K562 (cell line): ENCODE results near the gene TFAP2E. TPM values are rescaled to one million over a fixed set of nuclear protein-coding genes. Genes with fewer than 3 reads are reported as not detected.

Source experiments
- ATAC-seq: fragments of 200-7000 bp; cut with Tn5 transposase; 3 replicates; pipeline ENCODE4 v1.9.1; 2020; ENCODE audit warnings: moderate library complexity
- BruUV-seq: library from RNA; stranded (reverse); fragments of 400-500 nt; replicated peaks from 2 replicates; lab custom pipeline; 2021; lab: Mats Ljungman, UMichigan
- CTCF ChIA-PET: fragments of 300-600 bp; formaldehyde crosslinking; extraction: SDS; loops from one replicate; lab custom pipeline; 2021; ENCODE audit warnings: low intra/inter-chr PET ratio; lab: Yijun Ruan, JAX
- POLR2A ChIA-PET: fragments of 300-600, 350-650 bp; sonication (Branson Sonifier 250); formaldehyde crosslinking; extraction: SDS; loops from one replicate; lab custom pipeline; 2021; ENCODE audit warnings: antibody characterized with exemption, inconsistent platforms; lab: Yijun Ruan, JAX
- DNase-seq, 4 experiments: peaks; one replicate each; pipeline versions ENCODE4 v3.0.0 to v3.0.0-alpha.2; 2011 to 2018; ENCODE audit warnings: low spot score in 3 of 4, mixed read lengths in 3 of 4; ENCODE audit errors: extremely low read depth in 1 of 4
- FAIRE-seq: peaks from 2 replicates; lab custom pipeline; 2011; peaks lifted over from hg19 to GRCh38; lab: Jason Lieb, UNC
- H2AFZ ChIP-seq: 2 replicates; pipeline ENCODE4 v1.6.0; 2011; ENCODE audit warnings: low read depth, low read length, control low read depth, inconsistent platforms
- H3K27ac ChIP-seq: fragments of 200-600 bp; 3 replicates; pipeline ENCODE4 v1.8.0; 2011; ENCODE audit warnings: low read depth, mild to moderate bottlenecking, control low read depth, inconsistent platforms, low read length, moderate library complexity, mixed read lengths; ENCODE audit errors: extremely low read depth
- H3K27me3 ChIP-seq, 2 experiments: fragments of 300-600 bp in 1 of 2; 2 replicates in 1 of 2; 3 replicates in 1 of 2; pipeline versions ENCODE4 v1.6.0 to v1.8.0; 2011; ENCODE audit warnings: inconsistent platforms in 2 of 2, low read length in 2 of 2, mild to moderate bottlenecking in 1 of 2, mixed read lengths in 1 of 2, moderate library complexity in 1 of 2; ENCODE audit not compliant: control insufficient read depth in 2 of 2, insufficient read depth in 2 of 2
- H3K36me3 ChIP-seq: fragments of 300-600 bp; 3 replicates; pipeline ENCODE4 v1.8.0; 2011; ENCODE audit warnings: mild to moderate bottlenecking, low read length, inconsistent platforms; ENCODE audit not compliant: control insufficient read depth, insufficient read depth
- H3K4me1 ChIP-seq, 2 experiments: fragments of 200-600 bp in 1 of 2; replicated peaks in 1 of 2; 2 replicates in 1 of 2; 3 replicates in 1 of 2; pipeline versions ENCODE4 v1.5.1 to v1.8.0; 2011; ENCODE audit warnings: inconsistent platforms in 2 of 2, low read length in 2 of 2, mild to moderate bottlenecking in 1 of 2, mixed read lengths in 1 of 2, moderate library complexity in 1 of 2; ENCODE audit not compliant: control insufficient read depth in 2 of 2, insufficient read depth in 2 of 2
- H3K4me2 ChIP-seq: 2 replicates; pipeline ENCODE4 v1.6.1; 2011; ENCODE audit warnings: low read length, control low read depth, inconsistent platforms, mixed read lengths; ENCODE audit not compliant: insufficient read depth
- H3K4me3 ChIP-seq: fragments of 200-600 bp; sonication (generic), shearing (Covaris generic); 2 replicates; pipeline ENCODE4 v1.5.1; 2016; ENCODE audit warnings: control low read depth, inconsistent platforms
- H3K79me2 ChIP-seq: fragments of 200-600 bp; 3 replicates; pipeline ENCODE4 v1.8.0; 2011; ENCODE audit warnings: low read length, inconsistent platforms; ENCODE audit not compliant: control insufficient read depth, insufficient read depth
- H3K9ac ChIP-seq, 2 experiments: 2 replicates each; pipeline versions ENCODE4 v1.6.0 to v1.6.1; 2011; ENCODE audit warnings: low read depth in 2 of 2, low read length in 2 of 2, control low read depth in 1 of 2, inconsistent platforms in 1 of 2, mild to moderate bottlenecking in 1 of 2, mixed read lengths in 1 of 2; ENCODE audit not compliant: insufficient read depth in 1 of 2
- H3K9me1 ChIP-seq: one replicate; pipeline ENCODE4 v1.6.0; 2011; ENCODE audit warnings: inconsistent platforms, mild to moderate bottlenecking, low read length, moderate library complexity; ENCODE audit not compliant: control insufficient read depth, insufficient read depth
- H3K9me3 ChIP-seq: replicated peaks from 2 replicates; pipeline ENCODE4 v1.5.1; 2011; ENCODE audit warnings: low read depth, low read length, inconsistent platforms; ENCODE audit not compliant: control insufficient read depth, insufficient read depth
- H4K20me1 ChIP-seq: replicated peaks from 2 replicates; pipeline ENCODE4 v1.6.1; 2011; ENCODE audit warnings: low read length, inconsistent platforms, mixed read lengths; ENCODE audit not compliant: control insufficient read depth, insufficient read depth
- ADNP ChIP-seq: fragments of 200-800 bp; sonication (Bioruptor generic); IDR thresholded peaks from 2 replicates; pipeline ENCODE4 v1.6.1; 2016; ENCODE audit warnings: missing genetic modification characterization, missing compliant biosample characterization
- ATF7 ChIP-seq: fragments of 450-650 bp; IDR thresholded peaks from 2 replicates; pipeline ENCODE4 v1.7.1; 2014; ENCODE audit warnings: mild to moderate bottlenecking, moderate library complexity
- BRD4 ChIP-seq: fragments of 200-600 bp; sonication (generic); IDR thresholded peaks from 2 replicates; pipeline ENCODE4 v1.6.1; 2017; ENCODE audit warnings: inconsistent platforms
- CTBP1 ChIP-seq: fragments of 450-650 bp; IDR thresholded peaks from 2 replicates; pipeline ENCODE4 v1.6.1; 2016; ENCODE audit warnings: borderline replicate concordance
- FOXK2 ChIP-seq, 2 experiments: fragments of 450-650 bp; IDR thresholded peaks in 1 of 2; conservative IDR thresholded peaks in 1 of 2; 2 replicates each; pipeline ENCODE4 v1.6.1; 2016; ENCODE audit warnings: low read depth in 2 of 2, mild to moderate bottlenecking in 1 of 2
- GTF2F1 ChIP-seq: IDR thresholded peaks from 2 replicates; pipeline ENCODE4 v1.6.1; 2011; ENCODE audit warnings: low read depth, low read length, improper control_type of control experiment
- JUN ChIP-seq, 2 experiments: sonication (generic) in 1 of 2; formaldehyde crosslinking in 1 of 2; IDR thresholded peaks; 2 replicates each; pipeline versions ENCODE4 v1.6.1 to v1.8.0; 2012 to 2022; ENCODE audit warnings: borderline replicate concordance in 2 of 2, mild to moderate bottlenecking in 2 of 2, improper control_type of control experiment in 1 of 2, low read depth in 1 of 2, low read length in 1 of 2, missing genetic modification reagents in 1 of 2
- JUND ChIP-seq, 2 experiments: IDR thresholded peaks; 2 replicates in 1 of 2; 3 replicates in 1 of 2; pipeline ENCODE4 v1.6.1; 2011; ENCODE audit warnings: borderline replicate concordance in 2 of 2, low read depth in 2 of 2, low read length in 2 of 2, improper control_type of control experiment in 1 of 2, missing biosample characterization in 1 of 2, missing genetic modification characterization in 1 of 2, missing genetic modification reagents in 1 of 2
- LCOR ChIP-seq: sonication (generic); formaldehyde crosslinking; IDR thresholded peaks from 2 replicates; pipeline ENCODE4 v1.8.0; 2022; ENCODE audit warnings: mild to moderate bottlenecking, missing genetic modification reagents
- MAFG ChIP-seq: fragments of 450-650 bp; conservative IDR thresholded peaks from 2 replicates; pipeline ENCODE4 v1.6.1; 2016; ENCODE audit warnings: missing genetic modification characterization, missing compliant biosample characterization
- RBM39 ChIP-seq: fragments of 200-400 bp; formaldehyde crosslinking; optimal IDR thresholded peaks from 2 replicates; pipeline ENCODE3; 2018; ENCODE audit warnings: low read depth, low read length
- RUNX1 ChIP-seq: sonication (generic); IDR thresholded peaks from 2 replicates; pipeline ENCODE4 v1.6.1; 2016; ENCODE audit warnings: antibody characterized with exemption, low read depth
- SETDB1 ChIP-seq: IDR thresholded peaks from one replicate; pipeline ENCODE4 v1.6.1; 2012; ENCODE audit warnings: low read length, control low read depth, inconsistent platforms
- SMAD2 ChIP-seq: fragments of 150-350 bp; IDR thresholded peaks from 2 replicates; pipeline ENCODE4 v1.6.1; 2014; ENCODE audit warnings: low read depth, mild to moderate bottlenecking, low read length
- SMARCA4 ChIP-seq: fragments of 450-650 bp; IDR thresholded peaks from 2 replicates; pipeline ENCODE4 v1.6.1; 2016
- SMARCC2 ChIP-seq: fragments of 450-650 bp; IDR thresholded peaks from 2 replicates; pipeline ENCODE4 v1.6.1; 2017; ENCODE audit warnings: antibody characterized with exemption, moderate library complexity, mild to moderate bottlenecking, low read depth
- TRIM24 ChIP-seq, 2 experiments: fragments of 450-650 bp; IDR thresholded peaks; 2 replicates each; pipeline ENCODE4 v1.6.1; 2016
- ZEB2 ChIP-seq: fragments of 450-650 bp; IDR thresholded peaks from 2 replicates; pipeline ENCODE4 v1.6.1; 2016
- ZNF282 ChIP-seq: sonication (generic); formaldehyde crosslinking; IDR thresholded peaks from 2 replicates; pipeline ENCODE4 v1.8.1; 2023; ENCODE audit warnings: missing genetic modification reagents
- ZNF354B ChIP-seq: fragments of 250-450 bp; sonication (Bioruptor Pico); IDR thresholded peaks from 2 replicates; pipeline ENCODE4 v1.4.0; 2020
- ZNF766 ChIP-seq: fragments of 200-800 bp; sonication (Bioruptor generic); conservative IDR thresholded peaks from 2 replicates; pipeline ENCODE4 v1.6.1; 2016; ENCODE audit warnings: missing genetic modification characterization, missing compliant biosample characterization
- WGBS: fragments of 100-300 bp; shearing (Covaris generic); methylation state at CpG from one replicate; pipeline ENCODE4 v1.1.6; 2016; ENCODE audit warnings: low coverage, mixed read lengths; ENCODE audit not compliant: insufficient coverage; ENCODE audit errors: missing lambda C conversion rate; 5-methylcytosine and 5-hydroxymethylcytosine counted together
- in situ Hi-C: fragments of 300-500 bp; cut with MboI; formaldehyde crosslinking; loops from 4 replicates; pipeline ENCODE4 v1.15.0; 2018; ENCODE audit warnings: inconsistent platforms, mixed read lengths
- intact Hi-C: fragments of 100-400 bp; cut with micrococcal nuclease; formaldehyde crosslinking; loops from 2 replicates; pipeline ENCODE4 v1.14.2; 2022
- polyA plus RNA-seq, 8 experiments: library from polyadenylated mRNA; depleted of rRNA in 4 of 8; stranded (reverse) in 5 of 8; unstranded in 3 of 8; fragments of >200 nt; fragmentation: Nextera tagmentation in 2 of 8; fragmentation: Illumina TruSeq in 1 of 8; extraction: Ambion mirVana in 2 of 8; extraction: Trizol in 1 of 8; gene quantifications; 2 replicates each; pipeline versions ENCODE4 v1.2.1 to v1.2.3, GENCODE V29; 2011 to 2014; ENCODE audit warnings: inconsistent platforms in 1 of 8, missing spikeins in 1 of 8
- total RNA-seq, 7 experiments: library from RNA; depleted of rRNA in 6 of 7; stranded (reverse); fragments of >200 nt in 6 of 7; fragmentation: Illumina TruSeq in 2 of 7; extraction: Trizol in 2 of 7; gene quantifications; 2 replicates each; pipeline versions ENCODE4 v1.2.1 to v1.2.3, GENCODE V29; 2011 to 2021; ENCODE audit warnings: low replicate concordance in 1 of 7

The TFAP2E gene
- total and polyA plus RNA-seq, 9 of the 15 experiments (the other 6 are each of a cell fraction or from before 2014, with no cell fraction given): 0.03 to 0.11 (median 0.07) TPM; not detected in 4

DNA sequence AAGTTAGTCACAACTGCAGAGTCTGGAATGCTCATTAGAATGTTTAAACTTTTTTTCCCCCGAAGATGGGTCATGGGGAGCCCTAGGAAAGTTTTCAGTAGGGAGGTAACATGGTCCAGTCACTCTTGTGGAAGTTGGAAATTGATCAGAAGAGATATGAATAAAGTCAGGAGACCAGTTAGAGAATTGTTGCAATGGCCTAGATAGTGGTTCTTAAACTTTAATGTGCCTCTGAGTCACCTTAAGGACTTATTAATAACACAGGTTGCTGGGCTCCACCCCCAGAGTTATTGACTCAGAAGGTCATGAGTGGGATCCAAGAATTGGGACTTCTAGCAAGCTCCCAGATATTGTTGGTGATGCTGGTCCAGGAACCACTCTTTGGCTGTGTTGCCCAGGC, 3.2 kb upstream of the TFAP2E start (continued):
- no peak for TF ChIP-seq GTF2F1
- no peak for TF ChIP-seq FOXK2 (conservative IDR thresholded peaks at IDR 0.05 in 1 of 2, IDR thresholded peaks at IDR 0.05 in 1 of 2; ENCODE audit: low read depth in 2 of 2)
- TF ChIP-seq, all 486 proteins: peak for 0

DNA sequence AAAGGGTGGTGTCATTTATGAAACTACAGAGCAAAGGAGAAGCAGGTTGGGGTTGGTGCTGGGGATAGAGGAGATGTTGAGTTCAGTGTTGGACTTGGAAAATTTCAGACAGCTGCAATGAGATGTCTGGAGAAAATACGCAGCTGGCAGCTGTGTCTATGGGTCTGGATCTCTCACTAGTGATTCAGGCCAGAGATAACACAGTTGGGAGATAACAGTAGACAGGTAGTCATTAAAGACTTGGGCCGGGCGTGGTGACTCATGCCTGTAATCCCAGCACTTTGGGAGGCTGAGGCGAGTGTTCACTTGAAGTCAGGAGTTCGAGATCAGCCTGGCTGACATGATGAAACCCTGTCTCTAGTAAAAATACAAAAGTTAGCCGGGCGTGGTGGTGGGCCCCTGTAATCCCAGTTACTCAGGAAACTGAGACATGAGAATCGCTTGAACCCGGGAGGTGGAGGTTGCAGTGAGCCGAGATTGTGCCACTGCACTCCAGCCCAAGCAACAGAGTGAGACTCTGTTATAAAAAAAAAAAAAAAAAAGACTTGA, 2.5 kb upstream of the TFAP2E start:
- no TSS peak for BruUV-seq
- FAIRE-seq: peak; percentile 32
- in situ Hi-C loops: no loop called here
- TF ChIP-seq SMARCC2 (peak; percentile 57; the same call in 1 of the 2 replicates), ZEB2 (peak; percentile 86; the same call in 1 of the 2 replicates), SMAD2 (no peak), RBM39 (no peak), CTBP1 (peak; percentile 66; the same call in 1 of the 2 replicates), ATF7 (0 out of 2 replicates have a peak, but pooled peaks have one; percentile 14), JUN (IDR thresholded peaks at IDR 0.05; ENCODE audit: borderline replicate concordance, low read depth, low read length) (0 out of 2 replicates have a peak, but pooled peaks have one; percentile 22), JUN (CRISPR knock-in tag; IDR thresholded peaks at IDR 0.05; ENCODE audit: borderline replicate concordance) (no peak), ADNP (peak; percentile 85), JUND (IDR thresholded peaks at IDR 0.05; ENCODE audit: borderline replicate concordance, low read depth, low read length) (peak; percentile 84), JUND (tag; IDR thresholded peaks at IDR 0.05; ENCODE audit: borderline replicate concordance, low read depth, low read length) (peak; percentile 73; the same call in 2 of the 3 replicates), SMARCA4 (peak; percentile 72; the same call in 1 of the 2 replicates), MAFG (tag) (peak; percentile 67), TRIM24 (IDR thresholded peaks at IDR 0.05) (no peak), BRD4 (no peak), LCOR (CRISPR knock-in tag) (0 out of 2 replicates have a peak, but pooled peaks have one; percentile 39), RUNX1 (no peak), ZNF354B (CRISPR knock-in tag) (no peak), SETDB1 (no peak), ZNF282 (CRISPR knock-in tag) (no peak), ZNF766 (CRISPR knock-in tag) (no peak)

More for the DNA sequence above, 2.5 kb upstream of the TFAP2E start:
- H3K79me2 ChIP-seq: no peaks in the 10 kb centered on the region
- H3K9me3 ChIP-seq: no peaks in the 10 kb centered on the region
- no peak overlapping the region for H3K9ac ChIP-seq
- ATAC-seq (peak; percentile 9; the same call in 1 of the 3 replicates), DNase-seq (peak in 1 of 4 experiments; percentile 29)
- WGBS: 12% methylated on average over 9 of the region's 10 CpGs
- H4K20me1 ChIP-seq: 0 out of 2 replicates have a peak, but pooled peaks cover 9% of the 10 kb centered on the region
- no peak overlapping the region for H3K4me2 ChIP-seq
- no peak overlapping the region for H3K4me3 ChIP-seq
- peaks cover 3% of the 10 kb centered on the region; the same call in 1 of the 3 replicates for H3K36me3 ChIP-seq
- ChIA-PET POLR2A (interaction anchor here (0.6 to 1.4 kb wide), 6 partner anchors 12 to 1701 kb away, joined by 3 to 5 read pairs (median 3); no protein-coding TSS in a partner anchor), CTCF (interaction anchor here (0.8 to 2.7 kb wide), 4 partner anchors 112 to 204 kb away, joined by 3 to 31 read pairs (median 4); no protein-coding TSS in a partner anchor)
- H3K27me3 ChIP-seq: peaks cover 3 to 18% of the 10 kb centered on the region in 2 experiments; a peak in 4 of 5 replicates
- no peaks in the 10 kb centered on the region for H3K9me1 ChIP-seq
- intact Hi-C loops: loop anchor here (1.0 kb wide), 1 partner anchor 76 kb away; no protein-coding TSS in a partner anchor
- H3K27ac ChIP-seq: no peak overlapping the region
- peaks cover 3 to 19% of the 10 kb centered on the region in 2 experiments; a peak in 2 of 5 replicates for H3K4me1 ChIP-seq
- no peak overlapping the region for H2AFZ ChIP-seq
